C4-2B (cell line): ENCODE measurements around the gene RNF227.

Experiments used
- H3K27ac ChIP-seq: fragments of 450-650 bp; 2 replicates; pipeline ENCODE4 v1.5.1; 2017
- ZFX ChIP-seq: fragments of 450-650 bp; IDR thresholded peaks from 2 replicates; pipeline ENCODE4 v1.6.1; 2017
- TF ChIP-seq, protein P1 (sequence below): fragments of 450-650 bp; conservative IDR thresholded peaks from 2 replicates; pipeline ENCODE4 v1.5.1; 2017; ENCODE audit warnings: mild to moderate bottlenecking

The RNF227 gene

DNA sequence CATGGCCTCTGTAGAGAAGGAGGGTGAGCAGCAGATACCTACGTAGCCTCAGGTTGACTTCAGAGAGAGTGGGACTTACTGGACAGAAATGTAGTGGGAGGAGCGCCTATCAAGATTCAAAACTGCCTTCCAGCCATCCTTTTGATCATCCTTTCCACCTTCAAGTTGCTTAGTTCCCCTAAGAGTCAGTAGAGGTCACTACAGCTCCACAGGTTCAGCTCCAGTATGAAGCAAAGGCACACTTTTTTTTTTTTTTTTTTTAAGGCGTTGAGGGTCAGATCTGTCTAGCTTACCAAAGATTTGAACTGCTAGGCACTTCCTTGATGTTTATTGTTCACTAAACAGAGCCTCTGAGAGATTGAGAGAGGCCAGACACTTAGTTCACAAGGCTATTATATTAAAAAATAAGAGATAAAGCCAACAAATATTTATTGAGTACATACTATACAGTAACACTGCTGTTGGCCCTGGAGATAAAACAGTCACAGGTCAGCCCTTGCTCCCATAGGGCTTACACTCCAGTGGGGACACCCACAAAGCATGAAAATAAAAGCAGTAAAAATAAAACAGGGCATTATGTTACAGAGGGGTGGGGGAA lies 3.1 kb downstream of the RNF227 start:
- no peak overlapping the region for H3K27ac ChIP-seq
- TF ChIP-seq, protein P1, sequence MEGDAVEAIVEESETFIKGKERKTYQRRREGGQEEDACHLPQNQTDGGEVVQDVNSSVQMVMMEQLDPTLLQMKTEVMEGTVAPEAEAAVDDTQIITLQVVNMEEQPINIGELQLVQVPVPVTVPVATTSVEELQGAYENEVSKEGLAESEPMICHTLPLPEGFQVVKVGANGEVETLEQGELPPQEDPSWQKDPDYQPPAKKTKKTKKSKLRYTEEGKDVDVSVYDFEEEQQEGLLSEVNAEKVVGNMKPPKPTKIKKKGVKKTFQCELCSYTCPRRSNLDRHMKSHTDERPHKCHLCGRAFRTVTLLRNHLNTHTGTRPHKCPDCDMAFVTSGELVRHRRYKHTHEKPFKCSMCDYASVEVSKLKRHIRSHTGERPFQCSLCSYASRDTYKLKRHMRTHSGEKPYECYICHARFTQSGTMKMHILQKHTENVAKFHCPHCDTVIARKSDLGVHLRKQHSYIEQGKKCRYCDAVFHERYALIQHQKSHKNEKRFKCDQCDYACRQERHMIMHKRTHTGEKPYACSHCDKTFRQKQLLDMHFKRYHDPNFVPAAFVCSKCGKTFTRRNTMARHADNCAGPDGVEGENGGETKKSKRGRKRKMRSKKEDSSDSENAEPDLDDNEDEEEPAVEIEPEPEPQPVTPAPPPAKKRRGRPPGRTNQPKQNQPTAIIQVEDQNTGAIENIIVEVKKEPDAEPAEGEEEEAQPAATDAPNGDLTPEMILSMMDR: peak; percentile 87
- TF ChIP-seq ZFX: no peak

DNA sequence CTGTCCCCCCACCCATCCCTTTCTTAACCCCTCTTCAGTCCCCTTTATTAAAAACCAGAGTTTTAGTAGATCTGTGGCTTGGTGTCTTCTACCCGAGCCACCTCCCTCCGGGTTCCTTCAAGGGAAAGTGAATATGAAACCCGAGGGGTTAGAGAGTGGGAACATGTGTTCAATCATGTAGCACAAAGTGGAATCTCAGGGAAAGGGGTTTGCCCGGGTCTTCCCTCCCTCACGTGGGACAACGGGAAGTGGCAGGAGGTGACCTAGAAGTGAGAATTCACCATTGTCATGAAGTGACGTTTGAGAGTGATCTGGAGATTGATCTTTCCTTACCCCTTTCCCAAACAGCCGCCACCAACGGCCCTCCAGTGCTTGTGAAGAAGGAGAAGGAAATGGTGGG lies 5.0 kb downstream of the RNF227 start:
- TF ChIP-seq ZFX: no peak
- TF ChIP-seq, protein P1: no peak
- H3K27ac ChIP-seq: no peak overlapping the region

DNA sequence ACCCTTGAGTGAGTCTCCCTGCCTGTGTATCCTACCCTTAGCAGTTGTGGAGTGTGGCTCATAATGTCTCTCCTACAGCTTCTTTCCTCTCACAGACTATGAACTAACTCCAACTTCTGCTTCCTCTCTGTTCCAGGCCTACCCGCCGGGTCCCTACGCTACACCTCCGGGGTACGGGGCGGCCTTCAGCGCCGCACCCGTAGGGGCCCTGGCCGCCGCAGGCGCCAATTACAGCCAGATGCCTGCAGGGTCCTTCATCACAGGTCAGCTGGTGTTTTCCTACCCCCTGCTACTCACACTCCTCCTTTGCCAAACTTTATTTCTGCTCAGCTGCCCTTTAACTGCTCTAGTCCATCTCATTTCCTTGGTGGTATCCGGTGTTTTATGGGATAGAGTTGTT lies 5.4 kb downstream of the RNF227 start:
- TF ChIP-seq, protein P1: no peak
- TF ChIP-seq ZFX: no peak
- no peak overlapping the region for H3K27ac ChIP-seq

DNA sequence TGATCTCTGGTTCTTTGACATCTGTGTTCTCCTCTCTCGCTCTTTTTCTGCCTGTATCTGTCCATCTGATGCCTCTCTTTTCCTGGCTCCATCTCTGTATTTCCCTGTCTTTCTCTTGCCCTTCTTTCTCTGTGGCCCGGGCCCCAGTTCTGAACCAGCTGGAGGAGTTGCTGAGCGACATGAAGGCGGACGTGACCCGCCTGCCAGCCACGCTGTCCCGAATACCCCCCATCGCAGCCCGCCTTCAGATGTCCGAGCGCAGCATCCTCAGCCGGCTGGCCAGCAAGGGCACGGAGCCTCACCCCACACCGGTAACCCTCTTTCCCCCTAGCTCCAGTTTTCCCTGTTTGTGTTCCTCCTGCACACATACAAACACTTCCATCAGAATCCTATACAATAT lies 5.8 kb downstream of the RNF227 start:
- TF ChIP-seq, protein P1: no peak
- TF ChIP-seq ZFX: no peak
- no peak overlapping the region for H3K27ac ChIP-seq

DNA sequence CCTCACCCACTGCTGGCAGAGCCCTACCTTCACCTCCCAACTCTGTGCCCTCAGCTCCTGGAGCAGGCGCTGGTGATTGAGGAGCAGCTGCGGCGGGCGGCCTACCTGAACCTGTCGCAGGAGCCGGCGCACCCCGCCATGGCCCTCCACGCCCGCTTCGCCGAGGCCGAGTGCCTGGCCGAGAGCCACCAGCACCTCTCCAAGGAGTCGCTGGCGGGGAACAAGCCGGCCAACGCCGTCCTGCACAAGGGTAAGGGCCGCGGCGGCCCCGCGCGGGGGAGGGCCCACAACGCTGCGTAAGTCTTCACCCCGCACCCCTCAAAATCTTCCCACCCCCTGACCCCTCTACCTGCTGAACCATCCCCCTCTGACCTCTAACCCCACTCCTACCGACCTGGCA lies 7.0 kb downstream of the RNF227 start:
- no peak overlapping the region; the same call in 1 of the 2 replicates for H3K27ac ChIP-seq
- TF ChIP-seq, protein P1: no peak
- no peak for TF ChIP-seq ZFX

DNA sequence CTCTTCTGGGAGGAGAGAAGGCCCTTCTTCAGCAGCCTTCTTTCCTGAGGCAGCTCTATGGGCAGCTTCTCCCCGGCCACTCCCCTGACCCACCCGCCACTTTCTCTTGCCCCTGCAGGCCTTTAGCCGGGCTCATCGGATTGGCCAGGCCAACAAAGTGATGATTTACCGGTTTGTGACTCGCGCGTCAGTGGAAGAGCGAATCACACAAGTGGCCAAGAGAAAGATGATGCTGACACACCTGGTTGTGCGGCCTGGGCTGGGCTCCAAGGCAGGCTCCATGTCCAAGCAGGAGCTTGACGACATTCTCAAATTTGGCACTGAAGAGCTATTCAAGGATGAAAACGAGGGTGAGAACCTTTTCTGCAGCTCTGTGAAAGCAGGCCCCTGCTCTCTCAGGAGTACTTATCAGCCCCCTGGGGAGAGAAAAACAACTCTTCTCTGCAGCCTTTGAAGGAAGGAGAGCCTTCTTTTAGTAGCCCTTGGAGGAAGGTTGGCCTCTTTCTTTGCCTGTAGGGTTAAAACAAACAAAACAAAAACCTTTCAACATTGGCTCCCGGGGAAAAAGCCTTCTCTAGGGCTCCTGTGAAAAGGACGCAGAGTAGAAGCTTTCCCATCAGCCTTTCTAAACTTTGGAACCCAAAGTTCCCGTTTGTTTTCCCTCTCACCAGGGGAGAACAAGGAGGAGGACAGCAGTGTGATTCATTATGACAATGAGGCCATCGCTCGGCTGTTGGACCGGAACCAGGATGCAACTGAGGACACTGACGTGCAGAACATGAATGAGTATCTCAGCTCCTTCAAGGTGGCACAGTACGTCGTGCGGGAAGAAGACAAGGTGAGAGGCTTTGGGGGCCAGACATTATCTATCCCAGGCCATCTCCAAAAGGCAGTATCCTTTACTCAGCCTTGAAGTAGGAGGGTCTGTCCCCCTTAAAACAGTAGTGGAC lies 12.7 kb downstream of the RNF227 start:
- no peak for TF ChIP-seq ZFX
- TF ChIP-seq, protein P1: no peak

DNA sequence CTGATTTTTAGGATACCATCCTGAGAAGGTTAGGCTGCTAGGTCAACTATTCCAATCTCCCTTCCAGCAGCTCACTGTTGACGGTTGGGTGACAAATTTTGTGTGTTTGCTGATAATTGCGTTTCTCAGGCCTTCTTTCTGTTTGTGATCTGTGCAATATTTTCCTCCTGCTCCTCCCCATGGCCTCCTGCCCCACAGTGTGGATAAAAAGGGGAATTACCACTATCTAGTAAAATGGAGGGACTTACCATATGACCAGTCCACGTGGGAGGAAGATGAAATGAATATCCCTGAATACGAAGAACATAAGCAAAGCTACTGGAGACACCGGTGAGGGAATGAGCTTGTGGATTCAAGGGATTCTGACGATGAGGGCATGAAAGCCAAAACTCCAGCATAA lies 18.3 kb downstream of the RNF227 start:
- H3K27ac ChIP-seq: no peak overlapping the region
- TF ChIP-seq, protein P1: no peak
- TF ChIP-seq ZFX: no peak

More for the DNA sequence above, 12.7 kb downstream of the RNF227 start:
- H3K27ac ChIP-seq: peak overlapping the region; percentile 70
